ENCODE data around the gene FOXO4. TPM values are rescaled to one million over a fixed set of nuclear protein-coding genes. Genes with fewer than 3 reads are reported as not detected.
"Not testable (repeated sequence)": the region's sequence is repeated elsewhere in the genome, so short reads cannot be mapped to it uniquely, and the experiment has no call there.

The FOXO4 gene, protein sequence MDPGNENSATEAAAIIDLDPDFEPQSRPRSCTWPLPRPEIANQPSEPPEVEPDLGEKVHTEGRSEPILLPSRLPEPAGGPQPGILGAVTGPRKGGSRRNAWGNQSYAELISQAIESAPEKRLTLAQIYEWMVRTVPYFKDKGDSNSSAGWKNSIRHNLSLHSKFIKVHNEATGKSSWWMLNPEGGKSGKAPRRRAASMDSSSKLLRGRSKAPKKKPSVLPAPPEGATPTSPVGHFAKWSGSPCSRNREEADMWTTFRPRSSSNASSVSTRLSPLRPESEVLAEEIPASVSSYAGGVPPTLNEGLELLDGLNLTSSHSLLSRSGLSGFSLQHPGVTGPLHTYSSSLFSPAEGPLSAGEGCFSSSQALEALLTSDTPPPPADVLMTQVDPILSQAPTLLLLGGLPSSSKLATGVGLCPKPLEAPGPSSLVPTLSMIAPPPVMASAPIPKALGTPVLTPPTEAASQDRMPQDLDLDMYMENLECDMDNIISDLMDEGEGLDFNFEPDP
- 5.3 and 7.2 TPM in 2 replicates for total RNA-seq

DNA sequence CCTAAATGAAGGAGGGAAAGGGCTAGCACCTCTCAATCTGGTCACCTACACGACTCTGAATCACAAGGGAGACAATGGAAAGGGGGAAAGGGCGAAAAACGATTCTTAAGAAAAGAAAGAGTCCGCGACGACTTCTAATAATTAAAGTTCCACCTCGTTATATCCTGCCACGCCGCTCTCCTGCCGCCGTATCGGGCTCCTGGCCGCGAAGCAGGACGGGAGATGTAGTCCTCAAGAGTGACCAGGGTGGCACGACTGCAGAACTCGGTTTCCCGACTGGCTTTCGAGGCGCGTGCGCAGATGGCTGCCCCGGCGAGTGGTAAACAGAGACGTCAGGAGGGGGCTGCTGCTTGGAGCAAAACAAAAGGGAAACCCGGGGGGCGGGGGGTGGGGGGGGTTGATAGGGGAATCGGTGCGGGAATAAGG is at the start of gene FOXO4:
Gene FOXO4, plus strand, starts transcription at position 297 of the 426 bp plus-strand sequence. CDS start 678 bp downstream, outside the sequence.
- DNase-seq (ENCODE audit: low read depth, low spot score): peak; percentile 64

DNA sequence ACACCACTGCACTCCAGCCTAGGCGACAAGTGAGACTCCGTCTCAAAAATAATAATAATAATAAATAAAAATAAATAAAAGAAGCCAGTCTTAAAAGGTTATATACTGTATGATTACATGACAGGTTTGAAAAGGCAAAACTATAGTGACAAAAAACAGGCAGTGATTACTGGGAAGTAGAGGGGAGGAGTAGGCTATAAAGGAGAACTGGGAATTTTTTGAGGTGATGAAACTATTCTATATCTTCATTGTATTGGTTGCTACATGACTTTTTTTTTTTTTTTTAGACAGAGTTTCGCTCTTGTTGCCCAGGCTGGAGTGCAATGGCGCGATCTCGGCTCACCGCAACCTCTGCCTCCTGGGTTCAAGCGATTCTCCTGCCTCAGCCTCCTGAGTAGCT is 47.8 kb upstream of the FOXO4 start:
- DNase-seq (ENCODE audit: low read depth, low spot score): not testable (repeated sequence)

DNA sequence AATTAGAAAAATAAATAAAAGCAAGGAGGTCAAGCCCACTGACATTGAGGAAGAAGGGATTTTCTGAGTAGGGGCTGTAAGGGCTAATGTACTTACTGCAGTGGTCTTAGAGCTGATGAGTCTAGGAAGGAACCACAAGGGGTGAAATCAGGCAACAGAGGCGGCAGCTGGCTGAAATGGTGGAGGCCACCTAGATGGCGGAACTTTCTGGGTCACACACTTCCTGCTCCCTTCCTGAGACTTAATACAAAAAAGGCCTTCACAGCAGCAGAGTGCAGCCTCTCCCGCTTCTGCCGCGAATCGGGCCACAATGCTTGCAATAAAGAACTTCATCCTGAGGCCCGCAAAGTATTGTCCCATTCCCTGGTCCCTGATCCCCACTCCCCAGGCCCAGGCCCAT is 42.9 kb upstream of the FOXO4 start:
- no peak for DNase-seq (ENCODE audit: low read depth, low spot score)

GRCh38 chrX:71053217-71053621 is 42.4 kb upstream of the FOXO4 start:
- no peak for DNase-seq (ENCODE audit: low read depth, low spot score)

DNA sequence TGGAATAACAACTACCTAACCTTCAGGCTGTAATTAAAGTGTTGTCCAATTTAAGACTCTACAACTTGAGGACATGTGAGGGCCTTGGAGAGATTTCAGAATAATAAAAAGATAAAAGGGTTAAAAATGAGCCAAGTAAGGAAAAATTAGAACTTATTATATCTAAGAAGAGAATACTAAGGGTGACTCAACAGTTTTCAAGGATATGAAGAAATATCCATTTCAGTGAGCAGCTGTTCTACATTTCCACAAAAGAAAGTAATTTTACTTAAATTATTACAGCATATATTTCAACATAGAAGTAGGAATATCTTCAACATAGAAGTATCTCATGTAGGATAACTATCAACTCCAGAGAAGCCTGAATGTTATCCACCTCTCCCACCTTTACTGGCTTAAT is 38.8 kb upstream of the FOXO4 start:
- no peak for DNase-seq (ENCODE audit: low read depth, low spot score)

GRCh38 chrX:71057848-71058530 is 37.7 kb upstream of the FOXO4 start:
- no peak for DNase-seq (ENCODE audit: low read depth, low spot score)

DNA sequence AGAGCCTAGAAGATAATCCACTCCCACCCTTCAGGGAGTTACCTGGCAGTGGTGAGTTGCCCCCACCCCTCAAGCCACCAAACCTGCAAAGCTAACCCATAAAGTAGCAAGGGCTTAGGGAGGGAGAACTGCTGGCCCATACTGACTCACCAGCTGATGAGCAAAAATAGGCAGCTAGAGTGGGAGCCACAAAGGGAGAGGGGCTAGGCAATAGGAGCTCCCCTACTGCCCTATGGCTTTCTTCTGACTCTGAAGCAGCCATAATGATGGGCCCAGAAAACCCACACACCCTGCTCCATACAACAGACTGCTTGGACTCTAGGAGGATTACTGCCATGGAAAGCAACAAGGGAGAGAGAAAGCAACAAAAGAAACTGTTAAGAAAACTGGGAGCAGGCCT is 35.5 kb upstream of the FOXO4 start:
- no peak for DNase-seq (ENCODE audit: low read depth, low spot score)

DNA sequence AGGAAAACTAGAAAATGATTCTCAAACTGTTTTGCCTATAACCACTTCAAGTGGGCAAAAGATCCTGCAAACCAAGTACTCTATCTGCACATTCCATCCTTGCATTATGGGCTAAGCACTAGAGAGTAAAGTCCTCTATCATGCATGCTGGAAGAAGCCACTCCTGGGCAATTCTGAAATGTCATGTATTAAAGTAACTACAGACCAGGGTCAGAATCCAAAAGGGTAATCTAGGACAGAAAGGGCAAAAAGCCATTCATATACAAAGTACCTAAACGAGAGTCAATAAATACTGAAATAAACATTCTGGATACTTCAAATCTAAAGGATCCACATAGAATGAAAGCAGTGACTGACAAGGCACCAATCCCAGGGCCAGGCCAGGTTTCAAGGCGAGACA is 28.6 kb upstream of the FOXO4 start:
- no peak for DNase-seq (ENCODE audit: low read depth, low spot score)

DNA sequence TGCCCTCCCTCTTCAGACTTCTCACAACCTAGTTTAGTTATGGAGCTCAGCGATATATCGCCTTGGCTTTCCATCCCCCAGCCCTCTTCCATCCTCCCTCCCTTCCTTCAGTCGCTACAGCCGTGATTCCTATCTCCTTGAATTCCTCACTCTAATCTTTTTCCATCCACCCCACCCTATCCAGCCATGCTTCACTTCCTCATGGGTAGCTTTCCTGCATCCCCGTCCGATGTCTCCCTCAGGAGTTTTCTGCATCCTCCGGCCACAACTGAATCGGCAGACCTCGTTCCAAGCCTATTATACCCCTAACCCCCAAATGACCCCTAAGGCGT is 28.0 kb upstream of the FOXO4 start:
- DNase-seq (ENCODE audit: low read depth, low spot score): no peak

DNA sequence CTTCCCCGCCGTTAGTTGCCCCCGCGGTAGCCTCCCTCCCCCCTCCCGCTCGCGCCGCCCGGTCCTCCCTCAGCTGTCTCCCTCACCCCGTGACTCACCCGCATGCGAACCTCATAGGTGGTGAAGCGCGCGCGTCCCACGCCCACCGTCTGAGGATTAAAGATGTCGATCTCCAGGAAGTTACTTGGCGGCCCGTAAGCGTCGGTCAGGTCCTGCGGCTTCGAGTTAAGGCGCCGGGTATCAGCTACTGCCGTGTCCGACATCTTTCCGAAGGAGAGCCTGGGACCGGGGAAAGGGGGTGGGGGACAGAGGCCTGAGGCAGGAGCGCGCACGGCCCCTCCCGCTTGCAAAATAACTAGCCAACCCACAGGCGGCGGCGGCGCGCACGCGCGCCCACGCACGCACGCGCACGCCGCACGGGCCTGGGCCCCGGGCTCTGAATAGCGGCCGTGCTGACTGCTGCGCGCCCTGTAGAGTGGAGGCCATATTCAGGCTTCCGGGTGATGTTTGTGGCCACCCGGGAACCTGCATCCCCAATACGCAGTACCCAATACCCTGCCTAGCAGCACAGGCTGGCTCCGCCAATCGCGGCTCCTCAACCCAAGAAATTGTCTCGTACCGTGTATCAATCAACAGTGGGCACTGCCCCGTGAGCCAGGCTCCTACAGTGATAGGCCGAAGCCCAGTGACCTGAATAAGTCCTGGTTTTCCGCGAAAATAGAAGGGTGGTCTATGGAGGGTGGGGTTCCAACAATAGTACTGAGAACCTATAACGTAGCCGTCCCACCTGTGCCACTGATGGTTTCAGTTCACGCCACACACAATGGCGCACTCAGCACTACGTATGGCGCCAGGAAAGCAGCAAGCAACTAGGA is 27.4 kb upstream of the FOXO4 start, which contains the start of gene SNX12:
Gene SNX12, minus strand, starts transcription at position 291 of the 875 bp plus-strand sequence. Its CDS starts 28 bp downstream, at position 263.
- peak; percentile 86 for DNase-seq (ENCODE audit: low read depth, low spot score)

DNA sequence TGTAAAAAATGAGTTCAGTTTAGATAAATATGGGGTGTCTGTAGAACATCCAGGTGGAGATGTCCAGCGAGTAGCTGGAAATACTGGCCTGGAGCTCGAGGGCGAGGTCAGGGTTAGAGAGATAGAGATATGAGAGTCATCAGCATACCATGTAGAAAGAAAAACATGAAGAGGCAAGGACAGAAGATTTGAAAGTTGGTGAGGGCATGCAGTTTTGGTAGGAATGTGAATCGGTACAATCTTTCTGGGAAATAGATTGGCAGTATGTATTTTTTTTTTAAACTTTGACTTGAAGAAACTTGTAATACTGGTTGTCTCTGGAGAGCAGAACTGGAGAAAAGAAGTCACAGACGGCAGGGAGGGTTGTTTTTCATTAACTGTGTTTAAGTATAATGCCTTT is 25.1 kb upstream of the FOXO4 start:
- no peak for DNase-seq (ENCODE audit: low read depth, low spot score)

- DNase-seq (ENCODE audit: low read depth, low spot score): peak; percentile 11
These were observed 14.1 kb upstream of the FOXO4 start for GRCh38 chrX:71081330-71082123.

DNA sequence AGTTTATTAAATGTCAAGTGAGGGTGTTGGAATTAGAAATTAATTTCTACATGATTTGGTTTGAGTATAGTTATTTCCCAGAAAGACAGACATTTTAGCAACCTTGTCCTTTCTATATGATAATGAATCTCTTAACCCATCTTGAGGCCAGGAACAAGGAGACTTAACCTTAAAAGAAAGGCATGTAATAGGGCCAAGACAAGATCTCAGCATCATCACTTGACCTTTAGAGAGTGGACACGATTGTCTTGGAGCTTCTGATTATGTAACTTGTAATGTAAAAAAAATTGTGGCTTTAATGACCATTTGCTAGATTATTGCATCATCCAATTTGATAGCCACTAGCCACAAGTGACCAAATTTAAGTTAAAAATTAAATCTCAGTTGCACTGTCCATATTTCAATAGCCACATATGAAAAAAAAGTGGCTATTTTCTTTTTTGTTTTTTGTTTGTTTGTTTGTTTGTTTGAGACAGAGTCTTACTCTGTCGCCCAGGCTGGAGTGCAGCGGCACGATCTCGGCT is 13.5 kb upstream of the FOXO4 start:
- no peak for DNase-seq (ENCODE audit: low read depth, low spot score)

DNA sequence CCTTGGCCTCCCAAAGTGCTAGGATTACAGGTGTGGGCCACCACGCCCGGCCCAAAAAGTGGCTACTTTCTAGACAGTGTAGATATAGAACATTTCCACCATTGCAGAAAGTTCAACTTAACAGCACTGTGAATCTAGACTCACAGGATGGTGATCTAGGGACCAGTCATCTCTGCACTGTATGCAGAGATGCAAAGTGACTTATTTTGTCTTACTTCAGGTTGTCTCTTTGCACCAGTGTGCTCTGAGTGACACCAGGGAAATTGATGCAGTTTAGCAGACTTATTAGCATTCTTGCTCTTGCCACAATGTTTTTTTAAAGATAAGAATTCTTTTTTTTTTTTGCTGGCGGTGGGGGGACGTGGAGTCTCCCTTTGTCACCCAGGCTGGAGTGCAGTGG is 12.8 kb upstream of the FOXO4 start:
- DNase-seq (ENCODE audit: low read depth, low spot score): no peak

DNA sequence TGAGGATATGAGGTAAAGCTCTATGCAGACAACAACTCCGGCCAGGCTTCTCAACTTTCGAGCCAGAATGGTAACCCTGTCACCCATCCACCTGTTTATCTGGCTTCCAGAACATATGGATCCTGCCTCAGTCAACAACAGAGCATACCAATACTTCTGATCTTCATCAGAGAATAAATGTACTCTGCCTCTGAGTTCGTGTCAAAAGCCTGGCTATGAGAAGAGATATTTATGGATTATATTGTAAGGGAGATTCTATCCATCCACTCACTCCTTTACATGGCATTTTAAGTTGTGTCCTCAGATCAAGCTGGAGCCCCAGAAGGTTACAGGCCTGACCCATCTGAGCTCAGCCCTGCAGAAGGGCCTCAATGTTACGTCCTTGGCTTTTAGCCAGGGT is 9.8 kb upstream of the FOXO4 start:
- DNase-seq (ENCODE audit: low read depth, low spot score): no peak

DNA sequence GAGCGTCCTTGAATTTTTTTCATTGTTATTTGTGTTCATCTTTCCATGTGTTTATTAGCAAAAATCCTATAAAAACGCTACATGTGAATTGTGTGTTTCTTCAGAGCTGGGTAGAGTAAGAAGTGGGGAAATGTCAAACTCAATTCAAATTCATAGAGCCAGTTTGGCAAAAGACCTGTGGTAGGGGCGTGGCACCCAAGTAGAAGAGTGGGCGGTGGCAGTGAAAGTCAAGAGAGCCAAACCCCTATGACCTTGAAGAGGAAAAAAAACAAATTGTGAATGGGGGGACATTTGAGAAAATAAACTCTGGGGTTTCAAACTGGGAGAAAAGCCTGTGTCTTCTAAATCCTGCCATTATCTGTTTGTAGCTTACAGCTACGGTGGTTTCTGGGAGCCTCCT is 4.4 kb upstream of the FOXO4 start:
- DNase-seq (ENCODE audit: low read depth, low spot score): no peak

- no peak for DNase-seq (ENCODE audit: low read depth, low spot score)
These were observed 618 bp upstream of the FOXO4 start for GRCh38 chrX:71095033-71095432.

DNA sequence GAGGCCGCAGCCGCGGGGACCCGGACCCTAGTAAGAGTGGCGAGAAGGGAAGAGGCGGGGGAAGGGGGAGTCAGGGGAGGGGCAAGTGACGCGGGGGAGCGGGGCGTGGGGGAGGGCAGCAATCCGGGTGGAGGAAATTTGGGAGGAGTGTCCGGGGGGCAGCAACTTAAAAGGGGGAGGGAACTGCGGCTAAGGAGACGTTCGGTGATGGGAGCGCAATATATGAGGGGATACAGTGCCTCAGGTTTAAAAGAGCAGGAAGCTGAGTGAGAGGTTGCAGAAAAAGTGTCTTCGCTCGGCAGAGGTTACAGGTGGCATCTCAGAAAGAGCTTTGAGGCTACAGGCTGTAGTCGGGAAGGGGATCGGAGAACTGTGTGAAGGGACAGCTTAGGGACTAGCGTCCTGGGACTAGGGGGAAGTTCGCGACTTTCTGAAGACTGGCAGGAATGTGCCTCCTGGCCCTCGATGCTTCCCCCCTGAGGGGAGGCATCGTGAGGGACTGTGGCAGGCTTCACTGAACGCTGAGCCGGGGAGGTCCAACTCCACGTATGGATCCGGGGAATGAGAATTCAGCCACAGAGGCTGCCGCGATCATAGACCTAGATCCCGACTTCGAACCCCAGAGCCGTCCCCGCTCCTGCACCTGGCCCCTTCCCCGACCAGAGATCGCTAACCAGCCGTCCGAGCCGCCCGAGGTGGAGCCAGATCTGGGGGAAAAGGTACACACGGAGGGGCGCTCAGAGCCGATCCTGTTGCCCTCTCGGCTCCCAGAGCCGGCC is 519 bp downstream of the FOXO4 start:
- DNase-seq (ENCODE audit: low read depth, low spot score): no peak

- DNase-seq (ENCODE audit: low read depth, low spot score): no peak
These were observed 1.0 kb downstream of the FOXO4 start for GRCh38 chrX:71096760-71097032.

- no peak for DNase-seq (ENCODE audit: low read depth, low spot score)
These were observed 2.7 kb downstream of the FOXO4 start for GRCh38 chrX:71098302-71098701.
